Calu3 (cell line): ENCODE results near the gene MXRA7. TPM values are rescaled to one million over a fixed set of nuclear protein-coding genes. Genes with fewer than 3 reads are reported as not detected.

Experiments
- BruUV-seq: library from RNA; stranded (reverse); fragments of 400-500 nt; replicated peaks from 2 replicates; lab custom pipeline; 2021; lab: Mats Ljungman, UMichigan
- CTCF ChIA-PET: fragments of 300-600 bp; sonication (Branson Sonifier 250); formaldehyde crosslinking; loops from one replicate; lab custom pipeline; 2022; ENCODE audit warnings: antibody characterized with exemption; lab: Charles Lee
- DNase-seq: peaks from one replicate; pipeline ENCODE4 v3.0.0; 2022
- H3K27ac Mint-ChIP-seq: one replicate; pipeline ENCODE4 v1.8.0; 2022; ENCODE audit warnings: mixed read lengths; ENCODE audit not compliant: unreplicated experiment
- H3K27me3 Mint-ChIP-seq: one replicate; pipeline ENCODE4 v1.8.0; 2022; ENCODE audit warnings: mixed read lengths; ENCODE audit not compliant: unreplicated experiment
- H3K36me3 Mint-ChIP-seq: one replicate; pipeline ENCODE4 v1.8.0; 2022; ENCODE audit warnings: mild to moderate bottlenecking, moderate library complexity, mixed read lengths; ENCODE audit not compliant: insufficient read depth, unreplicated experiment
- H3K4me1 Mint-ChIP-seq: one replicate; pipeline ENCODE4 v1.8.0; 2022; ENCODE audit warnings: mild to moderate bottlenecking, low read depth, mixed read lengths; ENCODE audit not compliant: unreplicated experiment
- H3K4me3 Mint-ChIP-seq: one replicate; pipeline ENCODE4 v1.8.0; 2022; ENCODE audit warnings: mild to moderate bottlenecking, low read depth, moderate library complexity, mixed read lengths; ENCODE audit not compliant: unreplicated experiment
- H3K9me3 Mint-ChIP-seq: one replicate; pipeline ENCODE4 v1.8.0; 2022; ENCODE audit warnings: low read depth, mixed read lengths; ENCODE audit not compliant: unreplicated experiment
- CTCF ChIP-seq: fragments of 200-600 bp; IDR thresholded peaks from one replicate; pipeline ENCODE4 v1.8.0; 2022; ENCODE audit warnings: antibody characterized with exemption; ENCODE audit not compliant: unreplicated experiment
- intact Hi-C: fragments of 100-400 bp; cut with micrococcal nuclease; formaldehyde crosslinking; loops from one replicate; pipeline ENCODE4 v1.10.0; 2022; ENCODE audit not compliant: unreplicated experiment
- total RNA-seq: library from RNA; stranded (reverse); gene quantifications from 2 replicates; pipeline ENCODE4 v1.2.3, GENCODE V29; 2022

The MXRA7 gene
- total RNA-seq, 1 experiment from 2014 or later = 9.9 TPM

DNA sequence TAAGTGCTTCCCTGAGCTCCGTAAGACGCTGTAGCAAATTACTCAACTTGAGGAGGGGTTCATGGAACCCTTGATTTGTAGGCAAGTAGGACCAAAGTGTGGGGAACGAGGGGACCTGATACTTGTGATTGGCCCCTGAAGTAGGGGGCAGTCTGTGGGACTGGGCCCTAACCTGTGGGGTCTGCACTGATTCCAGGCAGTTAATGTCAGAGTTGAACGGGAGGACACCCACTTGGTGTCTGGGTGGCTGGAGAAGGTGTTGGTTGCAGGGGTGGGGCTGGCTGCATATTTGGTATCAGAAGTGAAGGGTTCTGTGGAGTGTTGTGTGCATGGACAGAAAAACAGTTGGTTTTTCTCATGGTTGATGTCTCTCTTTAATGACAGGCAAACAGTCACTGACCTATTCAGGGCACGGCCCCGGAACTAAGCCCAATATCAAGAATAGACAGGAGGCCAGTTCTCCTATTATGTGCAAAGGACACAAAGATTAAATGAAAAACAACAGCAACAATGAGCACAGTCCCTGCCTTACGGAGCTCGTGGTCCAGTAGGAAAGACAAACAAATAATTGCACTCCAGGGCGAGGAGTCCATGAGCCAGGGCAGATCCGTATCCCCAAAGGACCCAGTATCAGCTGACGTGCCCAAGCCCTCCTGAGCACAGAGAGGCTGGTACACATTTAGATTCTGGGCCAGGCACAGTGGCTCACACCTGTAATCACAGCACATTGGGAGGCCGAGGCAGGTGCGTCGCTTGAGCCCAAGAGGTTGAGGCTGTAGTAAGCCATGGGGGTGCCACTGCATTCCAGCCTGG lies 19.2 kb downstream of the MXRA7 start:
- Mint-ChIP-seq H3K9me3 (no peaks in the 10 kb centered on the region), H3K4me3 (no peak overlapping the region), H3K27ac (no peak overlapping the region), H3K27me3 (peaks cover 25% of the 10 kb centered on the region), H3K4me1 (peaks cover 9% of the 10 kb centered on the region), H3K36me3 (peaks cover 7% of the 10 kb centered on the region)
- CTCF ChIA-PET = interaction anchor here (1.3 kb wide), 1 partner anchor 10 kb away, joined by 4 read pairs; no protein-coding TSS in a partner anchor
- TF ChIP-seq CTCF = no peak
- intact Hi-C loops = no loop called here
- BruUV-seq = no TSS peak
- DNase-seq = no peak

DNA sequence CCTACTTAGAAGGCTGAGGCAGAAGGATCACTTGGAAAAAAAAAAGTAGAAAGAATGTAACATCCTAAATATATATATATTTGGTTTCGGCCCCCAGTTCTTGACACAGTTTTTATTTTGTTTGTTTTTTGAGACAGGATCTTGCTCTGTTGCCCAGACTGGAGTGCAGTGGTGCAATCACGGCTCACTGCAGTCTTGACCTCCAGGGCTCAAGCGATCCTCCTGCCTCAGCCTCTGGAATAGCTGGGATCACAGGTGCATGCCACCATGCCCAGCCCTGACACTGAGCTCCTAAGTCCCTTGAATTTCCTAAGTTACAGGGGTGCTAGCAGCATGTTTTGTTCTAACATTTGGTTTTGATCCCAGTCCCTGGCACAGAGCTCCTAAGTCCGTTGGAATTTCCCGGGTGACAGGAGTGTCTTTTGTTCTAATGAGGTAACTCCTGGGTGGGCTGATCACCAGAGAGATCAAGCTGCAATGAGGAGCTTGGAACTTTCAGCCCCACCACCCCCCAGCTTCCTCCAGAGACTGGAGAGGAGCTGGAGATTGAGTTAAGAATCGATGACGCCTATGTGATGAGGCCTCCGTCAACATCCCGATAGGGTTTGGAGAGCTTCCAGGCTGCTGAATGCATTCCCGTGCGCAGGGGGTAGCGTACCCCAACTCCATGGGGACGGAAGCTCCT lies 20.0 kb downstream of the MXRA7 start:
- no peak for TF ChIP-seq CTCF
- intact Hi-C loops = no loop called here
- CTCF ChIA-PET = interaction anchor here (1.3 kb wide), 1 partner anchor 10 kb away, joined by 4 read pairs; no protein-coding TSS in a partner anchor
- Mint-ChIP-seq H3K4me1 (peaks cover 7% of the 10 kb centered on the region), H3K27me3 (peaks cover 20% of the 10 kb centered on the region), H3K27ac (no peak overlapping the region), H3K36me3 (peaks cover 7% of the 10 kb centered on the region), H3K4me3 (no peak overlapping the region), H3K9me3 (no peaks in the 10 kb centered on the region)
- no TSS peak for BruUV-seq
- DNase-seq = no peak

DNA sequence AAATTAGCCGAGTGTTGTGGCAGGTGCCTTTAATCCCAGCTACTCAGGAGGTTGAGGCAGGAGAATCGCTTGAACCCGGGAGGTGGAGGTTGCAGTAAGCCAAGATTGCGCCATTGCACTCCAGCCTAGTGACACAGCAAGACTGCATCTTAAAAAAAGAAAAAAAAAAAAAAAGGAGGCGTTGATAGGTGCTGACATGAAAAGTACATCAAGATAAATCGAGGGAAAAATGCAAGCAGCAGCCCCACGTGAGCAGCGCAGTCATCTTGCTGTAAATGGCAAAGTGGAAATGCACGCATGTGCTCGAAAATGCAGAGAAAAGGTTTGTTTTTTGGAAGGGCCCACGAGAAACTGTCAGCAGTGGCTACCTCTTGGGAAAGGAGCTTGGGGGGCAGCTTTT lies 20.9 kb downstream of the MXRA7 start:
- CTCF ChIA-PET = interaction anchor here (0.7 to 1.3 kb wide), 2 partner anchors 9 to 242 kb away, joined by 4 read pairs; no protein-coding TSS in a partner anchor
- intact Hi-C loops = no loop called here
- BruUV-seq = no TSS peak
- Mint-ChIP-seq H3K4me1 (no peaks in the 10 kb centered on the region), H3K27me3 (peaks cover 18% of the 10 kb centered on the region), H3K36me3 (no peaks in the 10 kb centered on the region), H3K27ac (no peak overlapping the region), H3K4me3 (no peak overlapping the region), H3K9me3 (no peaks in the 10 kb centered on the region)
- no peak for TF ChIP-seq CTCF
- DNase-seq = no peak

- intact Hi-C loops = no loop called here
- no peak for TF ChIP-seq CTCF
- no peak overlapping the region for H3K27ac Mint-ChIP-seq
- no peaks in the 10 kb centered on the region for H3K36me3 Mint-ChIP-seq
- H3K4me3 Mint-ChIP-seq = no peak overlapping the region
- DNase-seq = no peak
- no TSS peak for BruUV-seq
- H3K4me1 Mint-ChIP-seq = no peaks in the 10 kb centered on the region
- peaks cover 18% of the 10 kb centered on the region for H3K27me3 Mint-ChIP-seq
- no peaks in the 10 kb centered on the region for H3K9me3 Mint-ChIP-seq
- CTCF ChIA-PET = no interaction called here
These were observed 22.6 kb downstream of the MXRA7 start for GRCh38 chr17:76688165-76688622.
